Mesenchymal stem cell (in vitro differentiated cells and primary cell): ENCODE data around the gene DDIT4.

Experiments
- DNase-seq: peaks from one replicate; pipeline ENCODE4 v3.0.0-alpha.2; 2013
- H2AFZ ChIP-seq: one replicate; pipeline ENCODE4 v1.6.1; 2013; ENCODE audit warnings: low read depth, mild to moderate bottlenecking, control low read depth, inconsistent platforms, low read length, moderate library complexity
- H2AK5ac ChIP-seq: 2 replicates; pipeline ENCODE4 v1.6.1; 2013; ENCODE audit warnings: low read length, moderate library complexity, mild to moderate bottlenecking, inconsistent platforms; ENCODE audit not compliant: severe bottlenecking
- H2BK120ac ChIP-seq: one replicate; pipeline ENCODE4 v1.6.1; 2013; ENCODE audit warnings: low read depth, mild to moderate bottlenecking, inconsistent platforms, low read length, moderate library complexity
- H2BK12ac ChIP-seq, 2 experiments: one replicate each; pipeline ENCODE4 v1.6.1; 2013; ENCODE audit warnings: inconsistent platforms in 2 of 2, low read length in 2 of 2, mild to moderate bottlenecking in 2 of 2, moderate library complexity in 2 of 2, control low read depth in 1 of 2
- H2BK15ac ChIP-seq: one replicate; pipeline ENCODE4 v1.6.1; 2013; ENCODE audit warnings: mild to moderate bottlenecking, low read depth, inconsistent platforms; ENCODE audit not compliant: poor library complexity, severe bottlenecking
- H2BK5ac ChIP-seq: 2 replicates; pipeline ENCODE4 v1.6.1; 2013; ENCODE audit warnings: low read depth, mild to moderate bottlenecking, low read length, control low read depth, inconsistent platforms; ENCODE audit not compliant: poor library complexity, severe bottlenecking
- H3K14ac ChIP-seq, 2 experiments: one replicate each; pipeline ENCODE4 v1.6.1; 2013; ENCODE audit warnings: inconsistent platforms in 2 of 2, low read length in 2 of 2, control low read depth in 1 of 2, mild to moderate bottlenecking in 1 of 2, moderate library complexity in 1 of 2
- H3K18ac ChIP-seq, 2 experiments: one replicate each; pipeline ENCODE4 v1.6.1; 2013; ENCODE audit warnings: inconsistent platforms in 2 of 2, low read length in 2 of 2, control low read depth in 1 of 2, low read depth in 1 of 2, mild to moderate bottlenecking in 1 of 2
- H3K23ac ChIP-seq, 2 experiments: one replicate each; pipeline ENCODE4 v1.6.1; 2013; ENCODE audit warnings: inconsistent platforms in 2 of 2, low read length in 2 of 2, mild to moderate bottlenecking in 2 of 2, moderate library complexity in 2 of 2, control low read depth in 1 of 2
- H3K27ac ChIP-seq: 2 replicates; pipeline ENCODE4 v1.5.1; 2013; ENCODE audit warnings: mild to moderate bottlenecking, moderate library complexity, low read length, control low read depth, inconsistent platforms; ENCODE audit not compliant: poor library complexity, severe bottlenecking
- H3K27me3 ChIP-seq, 2 experiments: 2 replicates each; pipeline versions ENCODE4 v1.6.1 to v1.7.0; 2013; ENCODE audit warnings: low read length in 2 of 2, mild to moderate bottlenecking in 2 of 2, moderate library complexity in 2 of 2, control low read depth in 1 of 2, inconsistent platforms in 1 of 2; ENCODE audit not compliant: control insufficient read depth in 1 of 2, insufficient read depth in 1 of 2
- H3K36me3 ChIP-seq, 2 experiments: 2 replicates each; pipeline versions ENCODE4 v1.6.1 to v1.7.0; 2013; ENCODE audit warnings: low read length in 2 of 2, control low read depth in 1 of 2, inconsistent platforms in 1 of 2, low read depth in 1 of 2, mild to moderate bottlenecking in 1 of 2; ENCODE audit not compliant: insufficient read depth in 2 of 2, control insufficient read depth in 1 of 2
- H3K4ac ChIP-seq, 2 experiments: one replicate each; pipeline ENCODE4 v1.6.1; 2013; ENCODE audit warnings: inconsistent platforms in 2 of 2, low read length in 2 of 2, mild to moderate bottlenecking in 2 of 2, moderate library complexity in 2 of 2, control low read depth in 1 of 2, low read depth in 1 of 2
- H3K4me1 ChIP-seq: 2 replicates; pipeline ENCODE4 v1.6.1; 2013; ENCODE audit warnings: low read depth, low read length, control low read depth; ENCODE audit not compliant: control insufficient read depth, insufficient read depth
- H3K4me2 ChIP-seq: 2 replicates; pipeline ENCODE4 v1.6.1; 2013; ENCODE audit warnings: low read length, mild to moderate bottlenecking, inconsistent platforms; ENCODE audit not compliant: poor library complexity, severe bottlenecking
- H3K4me3 ChIP-seq, 2 experiments: 2 replicates each; pipeline versions ENCODE4 v1.5.1 to v1.7.0; 2013; ENCODE audit warnings: low read length in 2 of 2, mild to moderate bottlenecking in 2 of 2, control low read depth in 1 of 2, low read depth in 1 of 2; ENCODE audit not compliant: insufficient read depth in 1 of 2
- H3K79me1 ChIP-seq: replicated peaks from 2 replicates; pipeline ENCODE4 v1.6.1; 2013; ENCODE audit warnings: mild to moderate bottlenecking, control low read depth, low read length, inconsistent platforms; ENCODE audit not compliant: poor library complexity, severe bottlenecking
- H3K9ac ChIP-seq: 2 replicates; pipeline ENCODE4 v1.7.0; 2013; ENCODE audit warnings: mild to moderate bottlenecking, low read length, moderate library complexity
- H3K9me3 ChIP-seq: 2 replicates; pipeline ENCODE4 v1.7.0; 2013; ENCODE audit warnings: mild to moderate bottlenecking, low read length; ENCODE audit not compliant: control insufficient read depth
- H4K8ac ChIP-seq: one replicate; pipeline ENCODE4 v1.6.1; 2013; ENCODE audit warnings: inconsistent platforms, mild to moderate bottlenecking, low read length, moderate library complexity
- H4K91ac ChIP-seq: one replicate; pipeline ENCODE4 v1.6.1; 2013; ENCODE audit warnings: mild to moderate bottlenecking, low read length, inconsistent platforms
- WGBS: methylation state at CpG from one replicate; pipeline ENCODE4 v1.1.7; 2013; ENCODE audit warnings: mixed read lengths; 5-methylcytosine and 5-hydroxymethylcytosine counted together

DDIT4 gene

GRCh38 chr10:72319416-72320254, 45.9 kb downstream of the DDIT4 start:
- peak overlapping the region; percentile 85 for H2BK5ac ChIP-seq
- peak overlapping the region in 1 of 2 experiments; percentile 92 for H3K14ac ChIP-seq
- H3K27me3 ChIP-seq, result no peaks in the 10 kb centered on the region
- peak overlapping the region; percentile 94 for H4K8ac ChIP-seq
- H3K27ac ChIP-seq, result peak overlapping the region; percentile 87
- H2BK15ac ChIP-seq, result peak overlapping the region; percentile 95
- peak overlapping the region; percentile 67 to 99 for H3K18ac ChIP-seq
- no peaks in the 10 kb centered on the region for H3K36me3 ChIP-seq
- H3K4me2 ChIP-seq, result peak overlapping the region; percentile 57
- H2BK120ac ChIP-seq, result peak overlapping the region; percentile 98
- H3K9ac ChIP-seq, result peak overlapping the region; percentile 88
- H2AK5ac ChIP-seq, result no peak overlapping the region
- H2BK12ac ChIP-seq, result peak overlapping the region; percentile 90 to 99
- H3K4me3 ChIP-seq, result peak overlapping the region; percentile 40 to 67
- no peaks in the 10 kb centered on the region for H3K79me1 ChIP-seq
- no peaks in the 10 kb centered on the region for H3K9me3 ChIP-seq
- H4K91ac ChIP-seq, result peak overlapping the region; percentile 97
- DNase-seq, result peak; percentile 95
- H3K4me1 ChIP-seq, result peaks cover 42% of the 10 kb centered on the region
- peak overlapping the region in 1 of 2 experiments; percentile 100 for H3K23ac ChIP-seq
- peak overlapping the region; percentile 89 to 96 for H3K4ac ChIP-seq
- H2AFZ ChIP-seq, result peak overlapping the region; percentile 78
- 5% methylated on average over 47 of the region's 60 CpGs for WGBS

- Histone ChIP-seq H3K4ac (peak overlapping the region; percentile 88 to 97), H3K4me2 (no peak overlapping the region), H3K9ac (peak overlapping the region; percentile 88), H3K4me3 (peak overlapping the region in 1 of 2 experiments; percentile 67), H2BK15ac (no peak overlapping the region), H3K14ac (peak overlapping the region in 1 of 2 experiments; percentile 15), H2BK120ac (peak overlapping the region; percentile 100), H3K36me3 (no peaks in the 10 kb centered on the region), H3K9me3 (no peaks in the 10 kb centered on the region), H3K27me3 (no peaks in the 10 kb centered on the region), H4K91ac (peak overlapping the region; percentile 97), H3K79me1 (no peaks in the 10 kb centered on the region), H2BK12ac (peak overlapping the region; percentile 45 to 91), H2AFZ (no peak overlapping the region), H2BK5ac (peak overlapping the region; percentile 36), H4K8ac (peak overlapping the region; percentile 97), H3K27ac (peak overlapping the region; percentile 87), H2AK5ac (peak overlapping the region; percentile 63), H3K23ac (peak overlapping the region in 1 of 2 experiments; percentile 34), H3K18ac (peak overlapping the region; percentile 92 to 94), H3K4me1 (peaks cover 52% of the 10 kb centered on the region)
- peak; percentile 100 for DNase-seq
- 3% methylated on average over 12 of the region's 12 CpGs for whole genome bisulfite sequencing
Measured at GRCh38 chr10:72320676-72321247, 47.0 kb downstream of the DDIT4 start.

GRCh38 chr10:72321248-72322029, 47.7 kb downstream of the DDIT4 start:
- Histone ChIP-seq H3K4me3 (no peak overlapping the region), H3K27ac (peak overlapping the region; percentile 87), H4K91ac (peak overlapping the region; percentile 100), H3K14ac (peak overlapping the region; percentile 15 to 76), H3K27me3 (no peaks in the 10 kb centered on the region), H2BK120ac (peak overlapping the region; percentile 100), H3K23ac (peak overlapping the region in 1 of 2 experiments; percentile 98), H3K18ac (peak overlapping the region; percentile 92 to 94), H3K4me1 (peaks cover 52% of the 10 kb centered on the region), H2BK5ac (peak overlapping the region; percentile 36), H2AK5ac (peak overlapping the region; percentile 93), H3K36me3 (no peaks in the 10 kb centered on the region), H4K8ac (peak overlapping the region; percentile 97), H2BK15ac (peak overlapping the region; percentile 99), H2AFZ (no peak overlapping the region), H3K79me1 (no peaks in the 10 kb centered on the region), H3K9me3 (no peaks in the 10 kb centered on the region), H3K4me2 (no peak overlapping the region), H2BK12ac (peak overlapping the region; percentile 100), H3K9ac (peak overlapping the region; percentile 88), H3K4ac (peak overlapping the region; percentile 97)
- no peak for DNase-seq
- 71% methylated on average over 10 of the region's 13 CpGs for WGBS
